PC-9 (cell line): ENCODE data around the gene DLG4.

Experiments
- EZH2 ChIP-seq: fragments of 200-600 bp; sonication (generic); IDR thresholded peaks from 2 replicates; pipeline ENCODE4 v1.8.0; 2017; ENCODE audit warnings: antibody characterized with exemption, low read depth
- TF ChIP-seq, protein P1 (sequence below): fragments of 200-600 bp; sonication (generic); conservative IDR thresholded peaks from 2 replicates; pipeline ENCODE4 v1.6.1; 2017; ENCODE audit warnings: mixed run types, antibody characterized with exemption, mild to moderate bottlenecking, moderate library complexity

GRCh38 chr17:7147772-7148171, 71.9 kb downstream of the DLG4 start:
- TF ChIP-seq, protein P1, sequence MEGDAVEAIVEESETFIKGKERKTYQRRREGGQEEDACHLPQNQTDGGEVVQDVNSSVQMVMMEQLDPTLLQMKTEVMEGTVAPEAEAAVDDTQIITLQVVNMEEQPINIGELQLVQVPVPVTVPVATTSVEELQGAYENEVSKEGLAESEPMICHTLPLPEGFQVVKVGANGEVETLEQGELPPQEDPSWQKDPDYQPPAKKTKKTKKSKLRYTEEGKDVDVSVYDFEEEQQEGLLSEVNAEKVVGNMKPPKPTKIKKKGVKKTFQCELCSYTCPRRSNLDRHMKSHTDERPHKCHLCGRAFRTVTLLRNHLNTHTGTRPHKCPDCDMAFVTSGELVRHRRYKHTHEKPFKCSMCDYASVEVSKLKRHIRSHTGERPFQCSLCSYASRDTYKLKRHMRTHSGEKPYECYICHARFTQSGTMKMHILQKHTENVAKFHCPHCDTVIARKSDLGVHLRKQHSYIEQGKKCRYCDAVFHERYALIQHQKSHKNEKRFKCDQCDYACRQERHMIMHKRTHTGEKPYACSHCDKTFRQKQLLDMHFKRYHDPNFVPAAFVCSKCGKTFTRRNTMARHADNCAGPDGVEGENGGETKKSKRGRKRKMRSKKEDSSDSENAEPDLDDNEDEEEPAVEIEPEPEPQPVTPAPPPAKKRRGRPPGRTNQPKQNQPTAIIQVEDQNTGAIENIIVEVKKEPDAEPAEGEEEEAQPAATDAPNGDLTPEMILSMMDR = no peak
- TF ChIP-seq EZH2 = no peak
